ENCODE measurements around the gene RASA1. TPM values are rescaled to one million over a fixed set of nuclear protein-coding genes. Genes with fewer than 3 reads are reported as not detected.
"Not testable (repeated sequence)": the region's sequence is repeated elsewhere in the genome, so short reads cannot be mapped to it uniquely, and the experiment has no call there.

RASA1 gene
- total and polyA plus RNA-seq, 11 donors: 5.7 to 21.9 (median 17.6) TPM

DNA sequence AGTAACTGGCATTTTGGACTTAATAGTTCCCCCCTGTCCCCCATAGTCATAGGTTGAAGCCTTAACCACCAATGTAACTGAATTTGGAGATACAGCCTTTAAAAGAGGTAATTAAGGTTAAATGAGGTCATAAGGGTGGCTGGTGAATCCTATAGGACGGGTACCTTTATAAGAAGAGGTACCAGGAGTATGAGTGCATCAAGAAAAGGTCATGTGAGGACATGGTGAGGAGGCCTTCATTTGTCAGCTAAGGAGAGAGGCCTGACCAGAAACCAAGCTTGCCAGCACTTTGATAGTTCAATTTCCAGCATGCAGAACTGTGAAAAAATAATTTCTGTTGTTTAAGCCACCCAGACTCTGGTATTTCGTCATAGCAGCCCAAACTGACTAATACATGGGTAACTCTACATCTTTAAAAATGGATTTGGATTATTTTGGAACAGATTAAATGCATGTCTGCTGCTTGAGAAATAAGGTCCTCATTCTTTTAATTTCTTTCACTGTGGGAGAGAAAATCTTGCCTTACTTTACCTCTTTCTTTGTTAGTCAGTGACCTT is 9.7 kb downstream of the RASA1 start:
- Histone ChIP-seq H3K36me3 (peaks cover 0 to 6% (median 0%) of the 10 kb centered on the region in 9 donors), H3K4me3 (no peak overlapping the region), H3K27me3 (no peaks in the 10 kb centered on the region), H3K9me3 (no peaks in the 10 kb centered on the region), H3K27ac (no peak overlapping the region), H3K4me1 (peaks cover 0 to 42% (median 15%) of the 10 kb centered on the region in 12 donors)
- no peak for ATAC-seq
- WGBS, 4 donors: 84 to 91% (median 86%) methylated on average over 2 of the region's 2 CpGs
- no peak for DNase-seq
- TF ChIP-seq, protein P1, sequence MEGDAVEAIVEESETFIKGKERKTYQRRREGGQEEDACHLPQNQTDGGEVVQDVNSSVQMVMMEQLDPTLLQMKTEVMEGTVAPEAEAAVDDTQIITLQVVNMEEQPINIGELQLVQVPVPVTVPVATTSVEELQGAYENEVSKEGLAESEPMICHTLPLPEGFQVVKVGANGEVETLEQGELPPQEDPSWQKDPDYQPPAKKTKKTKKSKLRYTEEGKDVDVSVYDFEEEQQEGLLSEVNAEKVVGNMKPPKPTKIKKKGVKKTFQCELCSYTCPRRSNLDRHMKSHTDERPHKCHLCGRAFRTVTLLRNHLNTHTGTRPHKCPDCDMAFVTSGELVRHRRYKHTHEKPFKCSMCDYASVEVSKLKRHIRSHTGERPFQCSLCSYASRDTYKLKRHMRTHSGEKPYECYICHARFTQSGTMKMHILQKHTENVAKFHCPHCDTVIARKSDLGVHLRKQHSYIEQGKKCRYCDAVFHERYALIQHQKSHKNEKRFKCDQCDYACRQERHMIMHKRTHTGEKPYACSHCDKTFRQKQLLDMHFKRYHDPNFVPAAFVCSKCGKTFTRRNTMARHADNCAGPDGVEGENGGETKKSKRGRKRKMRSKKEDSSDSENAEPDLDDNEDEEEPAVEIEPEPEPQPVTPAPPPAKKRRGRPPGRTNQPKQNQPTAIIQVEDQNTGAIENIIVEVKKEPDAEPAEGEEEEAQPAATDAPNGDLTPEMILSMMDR (IDR thresholded peaks at IDR 0.05): no peak
- TF ChIP-seq POLR2A (IDR thresholded peaks at IDR 0.05): no peak
- intact Hi-C loops (cut with DNase I): loop anchor here in 1 of 10 donors (10.0 kb wide), 1 partner anchor 47 kb away; no protein-coding TSS in a partner anchor

DNA sequence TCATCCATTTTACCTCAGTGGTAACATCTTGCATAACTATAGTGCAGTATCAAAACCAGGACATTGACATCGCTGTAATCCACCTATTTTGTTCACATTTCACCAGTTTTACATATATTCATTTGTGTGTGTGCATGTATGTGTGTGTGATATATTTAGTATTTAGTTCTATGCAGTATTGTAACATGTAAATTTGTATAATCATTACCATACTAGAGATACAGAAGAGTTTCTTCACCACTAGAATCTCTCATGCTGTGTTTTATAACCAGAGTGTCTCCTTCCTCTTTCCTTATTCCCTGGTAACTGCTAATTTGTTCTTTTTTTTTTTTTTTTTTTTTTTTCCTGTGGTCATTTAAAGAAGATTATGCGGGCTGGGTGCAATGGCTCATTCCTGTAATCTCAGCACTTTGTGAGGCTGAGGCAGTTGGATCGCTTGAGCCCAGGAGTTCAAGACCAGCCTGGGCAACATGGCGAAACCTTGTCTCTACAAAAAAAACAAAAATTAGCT is 11.0 kb downstream of the RASA1 start:
- no peak overlapping the region for H3K4me3 ChIP-seq
- WGBS, 4 donors: 88 to 96% (median 95%) methylated on average over 4 of the region's 4 CpGs
- H3K9me3 ChIP-seq: no peaks in the 10 kb centered on the region
- intact Hi-C loops (cut with DNase I): loop anchor here in 1 of 10 donors (10.0 kb wide), 1 partner anchor 46 kb away; no protein-coding TSS in a partner anchor
- peaks cover 0 to 42% (median 11%) of the 10 kb centered on the region in 12 donors for H3K4me1 ChIP-seq
- no peaks in the 10 kb centered on the region for H3K27me3 ChIP-seq
- ATAC-seq (no peak), DNase-seq (no peak)
- TF ChIP-seq POLR2A (IDR thresholded peaks at IDR 0.05): no peak
- TF ChIP-seq, protein P1 (IDR thresholded peaks at IDR 0.05): no peak
- peaks cover 0 to 6% (median 0%) of the 10 kb centered on the region in 9 donors for H3K36me3 ChIP-seq
- H3K27ac ChIP-seq: no peak overlapping the region

DNA sequence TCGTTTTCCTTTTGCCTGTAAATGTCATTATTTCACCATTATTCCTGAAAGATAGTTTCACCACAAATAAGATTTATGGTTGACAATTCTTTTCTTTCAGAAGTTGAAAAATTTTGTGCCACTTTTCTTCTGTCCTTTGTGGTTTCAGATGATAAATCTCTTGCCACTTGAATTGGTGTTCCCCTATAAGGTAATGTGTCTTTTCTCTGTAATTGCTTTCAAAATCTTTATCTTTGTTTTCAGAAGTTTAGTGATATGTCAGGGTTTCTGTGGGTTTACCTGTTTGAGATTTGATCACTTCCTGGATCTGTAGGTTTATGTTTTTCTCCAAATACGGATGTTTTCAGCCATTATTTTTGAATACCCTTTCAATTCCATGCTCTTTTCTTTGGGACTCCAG is 14.6 kb downstream of the RASA1 start:
- TF ChIP-seq, protein P1 (IDR thresholded peaks at IDR 0.05): no peak
- no peak for TF ChIP-seq POLR2A (IDR thresholded peaks at IDR 0.05)
- 81 to 88% (median 83%) methylated on average over 2 of the region's 2 CpGs for WGBS, 4 donors

DNA sequence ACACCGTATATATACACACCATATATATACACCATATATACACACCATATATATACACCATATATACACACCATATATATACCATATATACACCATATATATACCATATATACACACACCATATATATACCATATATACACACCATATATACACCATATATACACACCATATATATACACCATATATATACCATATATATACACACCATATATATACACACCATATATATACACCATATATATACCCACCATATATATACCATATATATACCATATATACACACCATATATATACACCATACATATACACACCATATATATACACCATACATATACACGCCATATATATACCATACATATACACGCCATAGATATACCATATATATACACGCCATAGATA is 19.6 kb downstream of the RASA1 start:
- H3K4me3 ChIP-seq; H3K27me3 ChIP-seq; intact Hi-C loops (cut with DNase I); DNase-seq; H3K27ac ChIP-seq; H3K36me3 ChIP-seq; ATAC-seq: not testable (repeated sequence)
- H3K4me1 ChIP-seq: peaks cover 0 to 15% (median 8%) of the 10 kb centered on the region in 12 donors
- H3K9me3 ChIP-seq: peaks cover 0 to 14% (median 0%) of the 10 kb centered on the region in 12 donors
- 95 to 98% (median 96%) methylated on average over 4 of the region's 4 CpGs for WGBS, 4 donors

More for the DNA sequence above, 14.6 kb downstream of the RASA1 start:
- DNase-seq: no peak
- intact Hi-C loops (cut with DNase I): loop anchor here in 1 of 10 donors (5.0 kb wide), 1 partner anchor 80 kb away; no protein-coding TSS in a partner anchor
- Histone ChIP-seq H3K4me1 (peaks cover 0 to 17% (median 4%) of the 10 kb centered on the region in 12 donors), H3K9me3 (no peaks in the 10 kb centered on the region), H3K27me3 (no peaks in the 10 kb centered on the region), H3K4me3 (no peak overlapping the region), H3K36me3 (peaks cover 0 to 11% (median 0%) of the 10 kb centered on the region in 9 donors), H3K27ac (no peak overlapping the region)
- no peak for ATAC-seq
